HepG2 (cell line): ENCODE measurements around the gene PET117. TPM values are rescaled to one million over a fixed set of nuclear protein-coding genes. Genes with fewer than 3 reads are reported as not detected.

Experiments used
- BHLHE40 ChIP-seq: IDR thresholded peaks from 2 replicates; pipeline ENCODE4 v1.6.1; 2011; ENCODE audit warnings: low read length, improper control_type of control experiment
- BRCA1 ChIP-seq: sonication (generic); formaldehyde crosslinking; IDR thresholded peaks from 2 replicates; pipeline ENCODE4 v1.4.0; 2020; ENCODE audit warnings: missing genetic modification reagents
- BRD4 ChIP-seq: sonication (generic); formaldehyde crosslinking; IDR thresholded peaks from 2 replicates; pipeline ENCODE4 v1.4.0; 2020; ENCODE audit warnings: missing genetic modification reagents
- ETV6 ChIP-seq: sonication (generic); formaldehyde crosslinking; conservative IDR thresholded peaks from 2 replicates; pipeline ENCODE4 v1.4.0; 2020; ENCODE audit warnings: missing genetic modification reagents
- FLYWCH1 ChIP-seq: sonication (generic); formaldehyde crosslinking; IDR thresholded peaks from 2 replicates; pipeline ENCODE4 v1.8.1; 2023; ENCODE audit warnings: mild to moderate bottlenecking, missing genetic modification reagents
- IRF2 ChIP-seq: IDR thresholded peaks from 2 replicates; pipeline ENCODE4 v1.6.1; 2018; ENCODE audit warnings: missing genetic modification reagents, missing compliant biosample characterization
- SP140L ChIP-seq: sonication (generic); formaldehyde crosslinking; IDR thresholded peaks from 2 replicates; pipeline ENCODE4 v1.4.0; 2020; ENCODE audit warnings: missing genetic modification reagents, borderline replicate concordance
- TEAD2 ChIP-seq: sonication (generic); formaldehyde crosslinking; IDR thresholded peaks from 2 replicates; pipeline ENCODE4 v1.9.0; 2021; ENCODE audit warnings: missing genetic modification reagents
- ZFY ChIP-seq: sonication (generic); formaldehyde crosslinking; IDR thresholded peaks from 2 replicates; pipeline ENCODE4 v1.4.0; 2020; ENCODE audit warnings: missing genetic modification reagents
- ZNF367 ChIP-seq: sonication (generic); formaldehyde crosslinking; IDR thresholded peaks from 2 replicates; pipeline ENCODE4 v1.4.0; 2020; ENCODE audit warnings: missing genetic modification reagents, borderline replicate concordance
- ZNF460 ChIP-seq: sonication (generic); formaldehyde crosslinking; IDR thresholded peaks from 2 replicates; pipeline ENCODE4 v1.5.1; 2020; ENCODE audit warnings: missing genetic modification reagents, mild to moderate bottlenecking, borderline replicate concordance
- ZNF674 ChIP-seq: sonication (generic); formaldehyde crosslinking; IDR thresholded peaks from 2 replicates; pipeline ENCODE4 v1.5.0; 2020; ENCODE audit warnings: low read depth, mild to moderate bottlenecking, missing genetic modification reagents
- ZSCAN25 ChIP-seq: sonication (generic); formaldehyde crosslinking; IDR thresholded peaks from 2 replicates; pipeline ENCODE4 v1.8.0; 2022; ENCODE audit warnings: mild to moderate bottlenecking, missing genetic modification reagents
- polyA plus RNA-seq, 8 experiments: library from polyadenylated mRNA; depleted of rRNA in 3 of 8; stranded (reverse) in 7 of 8; unstranded in 1 of 8; fragments of >200 nt; fragmentation: Illumina TruSeq in 4 of 8; extraction: Trizol in 4 of 8; gene quantifications; 2 replicates each; pipeline versions ENCODE4 v1.2.1 to v1.2.3, GENCODE V29; 2011 to 2016; ENCODE audit warnings: low read depth in 4 of 8, missing spikeins in 1 of 8, mixed read lengths in 1 of 8; ENCODE audit not compliant: insufficient read depth in 1 of 8
- total RNA-seq, 5 experiments: library from RNA; depleted of rRNA; stranded (reverse); fragments of >200 nt; fragmentation: Illumina TruSeq; extraction: Trizol; gene quantifications; 2 replicates each; pipeline ENCODE4 v1.2.3, GENCODE V29; 2016; ENCODE audit warnings: low read depth in 1 of 5
- TF ChIP-seq, protein P1 (sequence below): sonication (generic); formaldehyde crosslinking; IDR thresholded peaks from 2 replicates; pipeline ENCODE4 v1.4.0; 2020; ENCODE audit warnings: low read depth, mild to moderate bottlenecking, missing genetic modification reagents
- TF ChIP-seq, protein P2 (sequence below): sonication (generic); formaldehyde crosslinking; IDR thresholded peaks from 2 replicates; pipeline ENCODE4 v1.8.1; 2023; ENCODE audit warnings: mild to moderate bottlenecking, moderate library complexity, missing genetic modification reagents
- TF ChIP-seq, protein P3 (sequence below): sonication (generic); formaldehyde crosslinking; IDR thresholded peaks from 2 replicates; pipeline ENCODE4 v1.4.0; 2020; ENCODE audit warnings: missing genetic modification reagents
- TF ChIP-seq, protein P4 (sequence below): IDR thresholded peaks from 2 replicates; pipeline ENCODE4 v1.6.1; 2012; ENCODE audit warnings: inconsistent platforms
- TF ChIP-seq, protein P5 (sequence below): sonication (generic); formaldehyde crosslinking; conservative IDR thresholded peaks from 2 replicates; pipeline ENCODE4 v1.8.0; 2022; ENCODE audit warnings: missing genetic modification reagents

The PET117 gene
- total and polyA plus RNA-seq, 2 of the 13 experiments (the other 11 are each of a cell fraction or from before 2014, with no cell fraction given) = 22.2 to 48.2 TPM

DNA sequence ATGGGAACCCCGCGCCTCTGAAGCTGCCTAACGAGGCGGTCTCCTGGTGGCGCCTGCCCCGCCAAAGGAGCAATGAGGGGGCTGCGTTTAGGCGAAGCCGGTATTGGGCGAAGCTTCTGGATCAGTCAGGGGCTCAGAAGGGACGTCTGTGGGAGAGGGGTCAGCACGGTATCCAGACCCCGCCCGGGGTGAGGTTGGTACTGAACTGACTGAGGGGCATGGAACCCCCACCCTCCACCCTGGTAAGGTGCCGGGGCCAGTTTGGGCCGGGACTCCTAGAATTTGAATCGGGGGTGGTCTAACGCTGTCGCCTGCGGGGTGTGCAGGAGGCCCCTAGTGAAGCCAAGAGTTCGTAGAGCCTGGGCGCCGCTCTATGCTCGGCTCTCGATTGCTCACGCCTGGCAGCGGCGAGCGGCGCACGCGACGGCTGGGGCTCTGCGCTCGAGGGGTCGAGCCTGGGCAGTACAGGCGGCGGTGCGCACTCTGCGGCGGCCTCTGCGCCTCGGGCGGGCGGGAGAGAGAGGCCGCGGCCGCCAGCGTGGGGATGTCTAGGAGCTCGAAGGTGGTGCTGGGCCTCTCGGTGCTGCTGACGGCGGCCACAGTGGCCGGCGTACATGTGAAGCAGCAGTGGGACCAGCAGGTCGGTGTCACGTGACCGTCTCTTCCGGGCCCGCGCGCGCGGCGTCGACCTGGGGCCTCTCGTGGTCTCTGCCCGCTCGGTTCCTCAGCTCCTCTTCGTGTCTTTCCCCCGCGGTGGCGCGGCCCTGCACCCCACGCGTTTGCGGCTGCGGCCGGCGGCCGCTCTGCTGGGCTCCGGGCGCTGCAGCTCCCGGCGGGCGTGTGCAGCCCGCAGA is at the start of gene PET117, which contains the start of gene KAT14 (continued):
- TF ChIP-seq, protein P1, sequence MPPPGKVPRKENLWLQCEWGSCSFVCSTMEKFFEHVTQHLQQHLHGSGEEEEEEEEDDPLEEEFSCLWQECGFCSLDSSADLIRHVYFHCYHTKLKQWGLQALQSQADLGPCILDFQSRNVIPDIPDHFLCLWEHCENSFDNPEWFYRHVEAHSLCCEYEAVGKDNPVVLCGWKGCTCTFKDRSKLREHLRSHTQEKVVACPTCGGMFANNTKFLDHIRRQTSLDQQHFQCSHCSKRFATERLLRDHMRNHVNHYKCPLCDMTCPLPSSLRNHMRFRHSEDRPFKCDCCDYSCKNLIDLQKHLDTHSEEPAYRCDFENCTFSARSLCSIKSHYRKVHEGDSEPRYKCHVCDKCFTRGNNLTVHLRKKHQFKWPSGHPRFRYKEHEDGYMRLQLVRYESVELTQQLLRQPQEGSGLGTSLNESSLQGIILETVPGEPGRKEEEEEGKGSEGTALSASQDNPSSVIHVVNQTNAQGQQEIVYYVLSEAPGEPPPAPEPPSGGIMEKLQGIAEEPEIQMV = peak; percentile 96
- peak; percentile 91 for TF ChIP-seq IRF2
- peak; percentile 90 for TF ChIP-seq ZSCAN25 (CRISPR knock-in tag)
- peak; percentile 97 for TF ChIP-seq BHLHE40
- TF ChIP-seq ZFY (CRISPR knock-in tag) = peak; percentile 100
- TF ChIP-seq SP140L (CRISPR knock-in tag) = peak; percentile 48; the same call in 1 of the 2 replicates
- 0 out of 2 replicates have a peak, but pooled peaks have one; percentile 91 for TF ChIP-seq ZNF367 (CRISPR knock-in tag)
- TF ChIP-seq, protein P2, sequence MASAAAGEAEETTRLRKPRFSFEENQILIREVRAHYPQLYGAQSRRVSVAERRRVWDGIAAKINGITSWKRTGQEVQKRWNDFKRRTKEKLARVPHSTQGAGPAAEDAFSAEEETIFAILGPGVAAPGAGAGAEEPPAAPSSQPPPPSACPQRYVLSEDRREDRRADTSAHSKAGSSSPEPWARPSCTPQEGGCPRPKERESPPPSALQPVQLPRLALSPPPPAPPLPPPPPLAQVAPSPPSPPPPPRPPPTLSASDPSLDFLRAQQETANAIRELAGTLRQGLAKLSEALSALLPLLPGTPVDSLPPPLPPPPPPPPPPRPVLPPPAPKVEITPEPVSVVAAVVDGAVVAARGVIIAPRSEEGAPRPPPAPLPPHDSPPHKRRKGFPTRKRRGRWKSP = peak; percentile 99
- peak; percentile 99 for TF ChIP-seq BRCA1 (CRISPR knock-in tag)
- TF ChIP-seq, protein P3, sequence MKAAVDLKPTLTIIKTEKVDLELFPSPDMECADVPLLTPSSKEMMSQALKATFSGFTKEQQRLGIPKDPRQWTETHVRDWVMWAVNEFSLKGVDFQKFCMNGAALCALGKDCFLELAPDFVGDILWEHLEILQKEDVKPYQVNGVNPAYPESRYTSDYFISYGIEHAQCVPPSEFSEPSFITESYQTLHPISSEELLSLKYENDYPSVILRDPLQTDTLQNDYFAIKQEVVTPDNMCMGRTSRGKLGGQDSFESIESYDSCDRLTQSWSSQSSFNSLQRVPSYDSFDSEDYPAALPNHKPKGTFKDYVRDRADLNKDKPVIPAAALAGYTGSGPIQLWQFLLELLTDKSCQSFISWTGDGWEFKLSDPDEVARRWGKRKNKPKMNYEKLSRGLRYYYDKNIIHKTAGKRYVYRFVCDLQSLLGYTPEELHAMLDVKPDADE (CRISPR knock-in tag) = peak; percentile 99
- TF ChIP-seq FLYWCH1 (CRISPR knock-in tag) = peak; percentile 99
- TF ChIP-seq ZNF460 (CRISPR knock-in tag) = no peak
- TF ChIP-seq TEAD2 (CRISPR knock-in tag) = peak; percentile 97
- TF ChIP-seq ETV6 (CRISPR knock-in tag) = peak; percentile 96
- no peak for TF ChIP-seq ZNF674 (CRISPR knock-in tag)
- TF ChIP-seq, protein P4, sequence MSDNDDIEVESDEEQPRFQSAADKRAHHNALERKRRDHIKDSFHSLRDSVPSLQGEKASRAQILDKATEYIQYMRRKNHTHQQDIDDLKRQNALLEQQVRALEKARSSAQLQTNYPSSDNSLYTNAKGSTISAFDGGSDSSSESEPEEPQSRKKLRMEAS = peak; percentile 99
- TF ChIP-seq, protein P5, sequence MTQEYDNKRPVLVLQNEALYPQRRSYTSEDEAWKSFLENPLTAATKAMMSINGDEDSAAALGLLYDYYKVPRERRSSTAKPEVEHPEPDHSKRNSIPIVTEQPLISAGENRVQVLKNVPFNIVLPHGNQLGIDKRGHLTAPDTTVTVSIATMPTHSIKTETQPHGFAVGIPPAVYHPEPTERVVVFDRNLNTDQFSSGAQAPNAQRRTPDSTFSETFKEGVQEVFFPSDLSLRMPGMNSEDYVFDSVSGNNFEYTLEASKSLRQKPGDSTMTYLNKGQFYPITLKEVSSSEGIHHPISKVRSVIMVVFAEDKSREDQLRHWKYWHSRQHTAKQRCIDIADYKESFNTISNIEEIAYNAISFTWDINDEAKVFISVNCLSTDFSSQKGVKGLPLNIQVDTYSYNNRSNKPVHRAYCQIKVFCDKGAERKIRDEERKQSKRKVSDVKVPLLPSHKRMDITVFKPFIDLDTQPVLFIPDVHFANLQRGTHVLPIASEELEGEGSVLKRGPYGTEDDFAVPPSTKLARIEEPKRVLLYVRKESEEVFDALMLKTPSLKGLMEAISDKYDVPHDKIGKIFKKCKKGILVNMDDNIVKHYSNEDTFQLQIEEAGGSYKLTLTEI (CRISPR knock-in tag) = no peak
- TF ChIP-seq BRD4 (CRISPR knock-in tag) = peak; percentile 95
